A673 (cell line): ENCODE measurements around the gene ADAMTS2. TPM values are rescaled to one million over a fixed set of nuclear protein-coding genes. Genes with fewer than 3 reads are reported as not detected.

ENCODE experiments used
- BruUV-seq: library from RNA; stranded (reverse); fragments of 400-500 nt; replicated peaks from 2 replicates; lab custom pipeline; 2021; lab: Mats Ljungman, UMichigan
- CTCF ChIA-PET: fragments of 300-600 bp; sonication (Branson Sonifier 250); formaldehyde crosslinking; loops from one replicate; lab custom pipeline; 2022; ENCODE audit warnings: antibody characterized with exemption; lab: Charles Lee
- POLR2A ChIA-PET: fragments of 300-600 bp; sonication (Branson Sonifier 250); formaldehyde crosslinking; loops from one replicate; lab custom pipeline; 2022; ENCODE audit warnings: antibody characterized with exemption; ENCODE audit not compliant: low non-redundant PET; lab: Charles Lee
- DNase-seq: peaks from one replicate; pipeline ENCODE4 v3.0.0-alpha.2; 2015; ENCODE audit warnings: low spot score
- H3K27ac ChIP-seq: fragments of 200-600 bp; sonication (generic); 2 replicates; pipeline ENCODE4 v1.5.1; 2016; ENCODE audit warnings: mixed run types, low read depth, mild to moderate bottlenecking, mixed read lengths, antibody characterized with exemption, low read length; ENCODE audit not compliant: poor library complexity, severe bottlenecking
- H3K27me3 ChIP-seq: fragments of 200-600 bp; sonication (generic); replicated peaks from 2 replicates; pipeline ENCODE4 v1.6.1; 2017; ENCODE audit warnings: mixed run types, low read depth, mild to moderate bottlenecking, mixed read lengths, antibody characterized with exemption, low read length; ENCODE audit not compliant: insufficient read depth, poor library complexity
- H3K36me3 ChIP-seq: fragments of 200-600 bp; sonication (generic); 2 replicates; pipeline ENCODE4 v1.6.1; 2016; ENCODE audit warnings: mixed run types, mild to moderate bottlenecking, mixed read lengths, antibody characterized with exemption, low read length; ENCODE audit not compliant: insufficient read depth, poor library complexity, severe bottlenecking
- H3K4me1 ChIP-seq: fragments of 200-600 bp; sonication (generic); 2 replicates; pipeline ENCODE4 v1.6.1; 2017; ENCODE audit warnings: mixed run types, mild to moderate bottlenecking, mixed read lengths, antibody characterized with exemption, low read length; ENCODE audit not compliant: insufficient read depth, poor library complexity, severe bottlenecking
- H3K4me3 ChIP-seq: fragments of 200-600 bp; sonication (generic); 2 replicates; pipeline ENCODE4 v1.5.1; 2016; ENCODE audit warnings: low read depth, mixed run types, mild to moderate bottlenecking, mixed read lengths, low read length; ENCODE audit not compliant: poor library complexity, severe bottlenecking
- H3K9me3 ChIP-seq: fragments of 200-600 bp; sonication (generic); 2 replicates; pipeline ENCODE4 v1.6.1; 2016; ENCODE audit warnings: mixed run types, low read depth, mild to moderate bottlenecking, mixed read lengths, antibody characterized with exemption, low read length; ENCODE audit not compliant: poor library complexity, severe bottlenecking
- CTCF ChIP-seq: fragments of 300-800, 200-600 bp; sonication (generic); conservative IDR thresholded peaks from 2 replicates; pipeline ENCODE4 v1.5.1; 2017; ENCODE audit warnings: low read depth, mild to moderate bottlenecking, antibody characterized with exemption, low read length, moderate library complexity, mixed read lengths
- EZH2 ChIP-seq: fragments of 200-600 bp; sonication (generic); IDR thresholded peaks from 2 replicates; pipeline ENCODE4 v1.6.1; 2017; ENCODE audit warnings: borderline replicate concordance, low read depth, mild to moderate bottlenecking, mixed read lengths, antibody characterized with exemption, low read length; ENCODE audit not compliant: poor library complexity, severe bottlenecking
- intact Hi-C: fragments of 100-400 bp; cut with micrococcal nuclease; formaldehyde crosslinking; loops from one replicate; pipeline ENCODE4 v1.10.0; 2022; ENCODE audit not compliant: unreplicated experiment
- total RNA-seq: library from RNA; stranded (reverse); gene quantifications from 2 replicates; pipeline ENCODE4 v1.2.3, GENCODE V29; 2021

The ADAMTS2 gene
- total RNA-seq, 1 experiment from 2014 or later = 0.39 TPM

GRCh38 chr5:179176571-179177230, 168.6 kb downstream of the ADAMTS2 start:
- H3K27ac ChIP-seq = no peak overlapping the region
- BruUV-seq = no TSS peak
- H3K4me1 ChIP-seq = no peaks in the 10 kb centered on the region
- no peak for DNase-seq
- TF ChIP-seq CTCF = no peak
- no peak for TF ChIP-seq EZH2
- no peaks in the 10 kb centered on the region for H3K36me3 ChIP-seq
- POLR2A ChIA-PET = no interaction called here
- no peak overlapping the region for H3K4me3 ChIP-seq
- H3K9me3 ChIP-seq = no peaks in the 10 kb centered on the region
- peaks cover 3% of the 10 kb centered on the region for H3K27me3 ChIP-seq
- CTCF ChIA-PET = no interaction called here
- intact Hi-C loops = no loop called here

- TF ChIP-seq EZH2 (no peak), CTCF (no peak)
- H3K36me3 ChIP-seq = no peaks in the 10 kb centered on the region
- H3K9me3 ChIP-seq = no peaks in the 10 kb centered on the region
- ChIA-PET POLR2A (no interaction called here), CTCF (no interaction called here)
- no peak overlapping the region for H3K4me3 ChIP-seq
- BruUV-seq = no TSS peak
- H3K27ac ChIP-seq = no peak overlapping the region
- H3K4me1 ChIP-seq = no peaks in the 10 kb centered on the region
- intact Hi-C loops = no loop called here
- DNase-seq = no peak
- peaks cover 3% of the 10 kb centered on the region for H3K27me3 ChIP-seq
Observed at GRCh38 chr5:179176166-179176565, 169.1 kb downstream of the ADAMTS2 start.

GRCh38 chr5:179171816-179172745, 173.2 kb downstream of the ADAMTS2 start:
- ChIA-PET POLR2A (no interaction called here), CTCF (no interaction called here)
- Histone ChIP-seq H3K27ac (no peak overlapping the region), H3K27me3 (no peaks in the 10 kb centered on the region), H3K9me3 (no peaks in the 10 kb centered on the region), H3K4me1 (no peaks in the 10 kb centered on the region), H3K36me3 (no peaks in the 10 kb centered on the region), H3K4me3 (no peak overlapping the region)
- TF ChIP-seq CTCF (no peak), EZH2 (no peak)
- no peak for DNase-seq
- intact Hi-C loops = no loop called here
- no TSS peak for BruUV-seq
